Renal cortex interstitium (tissue), 11 donors: Measurements from ENCODE around the gene NELFCD. TPM values are rescaled to one million over a fixed set of nuclear protein-coding genes. Genes with fewer than 3 reads are reported as not detected.
A peak's percentile ranks its signal among the peaks of the same experiment; 100 is the strongest.
"Not testable (repeated sequence)": the region's sequence is repeated elsewhere in the genome, so short reads cannot be mapped to it uniquely, and the experiment has no call there.

Source experiments
- DNase-seq, 11 donors: peaks; one replicate each; pipeline ENCODE4 v3.0.0-alpha.2; 2013; ENCODE audit warnings: low read depth in 9 of 11, low spot score in 4 of 11; ENCODE audit errors: extremely low read depth in 1 of 11
- polyA plus RNA-seq, 3 donors: library from polyadenylated mRNA; unstranded; fragments of 120-200 nt; gene quantifications; one replicate each; pipeline ENCODE4 v1.2.1, GENCODE V29; 2013; ENCODE audit not compliant: insufficient read length in 3 of 3

Gene NELFCD
- polyA plus RNA-seq, 3 donors = 139 to 146 (median 141) TPM

GRCh38 chr20:59031564-59032022 lies 50.5 kb downstream of the NELFCD start:
- no peak for DNase-seq

GRCh38 chr20:59032023-59032712 lies 51.1 kb downstream of the NELFCD start, which contains the start of gene ATP5F1E:
ATP5F1E (minus strand) TSS chr20:59032335; CDS start chr20:59032251, 84 bp downstream.
- DNase-seq = peak; percentile 73 to 95 (median 91)

- peak in 1 of 11 donors; percentile 29 for DNase-seq
Observed at GRCh38 chr20:59032713-59033059, 51.6 kb downstream of the NELFCD start.

- no peak for DNase-seq
Observed at GRCh38 chr20:59033093-59033492, 52.0 kb downstream of the NELFCD start.

- no peak for DNase-seq
Observed at GRCh38 chr20:59033616-59034165, 52.6 kb downstream of the NELFCD start.

- DNase-seq = no peak
Observed at GRCh38 chr20:59035381-59035780, 54.3 kb downstream of the NELFCD start.

- no peak for DNase-seq
Observed at GRCh38 chr20:59037386-59037785, 56.3 kb downstream of the NELFCD start.

GRCh38 chr20:59039233-59039632 lies 58.2 kb downstream of the NELFCD start:
- no peak for DNase-seq

GRCh38 chr20:59040667-59041066 lies 59.6 kb downstream of the NELFCD start:
- no peak for DNase-seq

- DNase-seq = not testable (repeated sequence)
Observed at GRCh38 chr20:59041487-59041886, 60.4 kb downstream of the NELFCD start.

GRCh38 chr20:59042151-59042795 lies 61.2 kb downstream of the NELFCD start, which contains the start of gene PRELID3B:
PRELID3B (minus strand) TSS chr20:59042786; CDS start chr20:59042730, 56 bp downstream.
- DNase-seq = no peak

GRCh38 chr20:59042796-59043631 lies 62.0 kb downstream of the NELFCD start:
- peak; percentile 74 to 91 (median 86) for DNase-seq

- DNase-seq = no peak
Observed at GRCh38 chr20:59043698-59044097, 62.6 kb downstream of the NELFCD start.

- no peak for DNase-seq
Observed at GRCh38 chr20:59044295-59044694, 63.2 kb downstream of the NELFCD start.

Other genes starting within 250 kb of the NELFCD start
- gene GNAS-AS1, start 130.4 kb upstream of the NELFCD start, polyA plus RNA-seq = 1 to 10 TPM in 2 of 3 donors, under 1 TPM in 1; 0.97 to 1.4 (median 1.1) TPM
- gene GNAS, start 128.5 kb upstream of the NELFCD start, polyA plus RNA-seq = 1,000 to 10,000 TPM; 1,846 to 2,284 (median 1,968) TPM
- 10 to 100 TPM; 72.7 to 79.1 (median 78.6) TPM for gene CTSZ, start 26.0 kb downstream of the NELFCD start, polyA plus RNA-seq
- gene TUBB1, start 38.2 kb downstream of the NELFCD start, polyA plus RNA-seq = 1 to 10 TPM; 1.9 to 3.2 (median 2.9) TPM
- 100 to 1,000 TPM; 170 to 266 (median 207) TPM for gene ATP5F1E, start 51.1 kb downstream of the NELFCD start, polyA plus RNA-seq
- gene PRELID3B, start 61.5 kb downstream of the NELFCD start, polyA plus RNA-seq = 10 to 100 TPM; 65.5 to 82.4 (median 69.7) TPM
- gene ZNF831, start 182.6 kb downstream of the NELFCD start, polyA plus RNA-seq = under 1 TPM; 0.08 to 0.11 (median 0.10) TPM